ENCODE results near the gene LACTB. TPM values are rescaled to one million over a fixed set of nuclear protein-coding genes. Genes with fewer than 3 reads are reported as not detected.
A peak's percentile ranks its signal among the peaks of the same experiment; 100 is the strongest.

The LACTB gene, protein sequence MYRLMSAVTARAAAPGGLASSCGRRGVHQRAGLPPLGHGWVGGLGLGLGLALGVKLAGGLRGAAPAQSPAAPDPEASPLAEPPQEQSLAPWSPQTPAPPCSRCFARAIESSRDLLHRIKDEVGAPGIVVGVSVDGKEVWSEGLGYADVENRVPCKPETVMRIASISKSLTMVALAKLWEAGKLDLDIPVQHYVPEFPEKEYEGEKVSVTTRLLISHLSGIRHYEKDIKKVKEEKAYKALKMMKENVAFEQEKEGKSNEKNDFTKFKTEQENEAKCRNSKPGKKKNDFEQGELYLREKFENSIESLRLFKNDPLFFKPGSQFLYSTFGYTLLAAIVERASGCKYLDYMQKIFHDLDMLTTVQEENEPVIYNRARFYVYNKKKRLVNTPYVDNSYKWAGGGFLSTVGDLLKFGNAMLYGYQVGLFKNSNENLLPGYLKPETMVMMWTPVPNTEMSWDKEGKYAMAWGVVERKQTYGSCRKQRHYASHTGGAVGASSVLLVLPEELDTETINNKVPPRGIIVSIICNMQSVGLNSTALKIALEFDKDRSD
- polyA plus RNA-seq (2011; rRNA removed) = 31.6 and 51.1 TPM in 2 replicates
- polyA minus RNA-seq (2011; rRNA and poly(A)+ RNA removed) = 10.6 and 18.5 TPM in 2 replicates

DNA sequence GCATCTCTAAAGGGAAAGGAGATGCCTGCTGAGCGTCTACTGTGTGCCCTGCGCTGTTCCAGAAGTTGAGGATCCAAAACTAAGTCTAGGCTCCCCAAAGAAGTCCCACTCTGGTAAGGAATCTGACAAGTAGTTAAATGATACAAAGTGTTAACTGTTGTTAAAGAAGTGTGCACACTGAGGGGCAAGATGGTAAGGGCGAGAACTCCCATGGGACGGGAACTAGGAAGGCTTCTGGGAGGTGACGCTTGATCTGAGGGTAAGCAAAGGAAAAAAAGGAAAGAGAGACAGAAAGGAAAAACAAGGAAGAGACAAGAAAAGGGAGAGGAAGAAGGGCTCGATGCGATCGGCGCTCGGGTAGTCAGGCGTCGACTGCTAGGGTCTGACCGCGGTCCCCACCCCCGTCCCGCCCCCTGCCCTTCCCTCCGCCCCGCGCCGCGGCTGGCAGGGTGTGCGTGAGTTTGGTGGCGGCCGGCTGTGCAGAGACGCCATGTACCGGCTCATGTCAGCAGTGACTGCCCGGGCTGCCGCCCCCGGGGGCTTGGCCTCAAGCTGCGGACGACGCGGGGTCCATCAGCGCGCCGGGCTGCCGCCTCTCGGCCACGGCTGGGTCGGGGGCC is at the start of gene LACTB:
TSS of gene LACTB (plus strand) at position 480 of the 620 bp plus-strand sequence. CDS start at position 491, 11 bp downstream.
- Histone ChIP-seq H3K4me3 (ENCODE audit: low read depth, low read length) (peak within 1 kb of the TSS; percentile 79), H3K27ac (ENCODE audit: low read depth, low read length) (peak within 1 kb of the TSS; percentile 78), H3K27me3 (ENCODE audit: control insufficient read depth, insufficient read depth, low read length) (no peaks in the 10 kb centered on the region), H3K9me3 (ENCODE audit: control insufficient read depth, insufficient read depth, low read length) (peaks cover 6% of the 10 kb centered on the region; the same call in 1 of the 2 replicates)
- CTCF ChIA-PET = no interaction called here
- POLR2A ChIA-PET = interaction anchor here (0.6 kb wide), 1 partner anchor 146 kb away, joined by 6 read pairs; no protein-coding TSS in a partner anchor
- TF ChIP-seq CTCF (IDR thresholded peaks at IDR 0.05; ENCODE audit: low read depth, low read length) = no peak
- DNase-seq (ENCODE audit: low read depth, low spot score) = peak; percentile 64

- Histone ChIP-seq H3K27ac (ENCODE audit: low read depth, low read length) (peak overlapping the region; percentile 32), H3K4me3 (ENCODE audit: low read depth, low read length) (no peak overlapping the region), H3K27me3 (ENCODE audit: control insufficient read depth, insufficient read depth, low read length) (no peaks in the 10 kb centered on the region), H3K9me3 (ENCODE audit: control insufficient read depth, insufficient read depth, low read length) (no peaks in the 10 kb centered on the region)
- no peak for DNase-seq (ENCODE audit: low read depth, low spot score)
- ChIA-PET POLR2A (interaction anchor here (0.7 to 3.4 kb wide), 5 partner anchors 19 to 193 kb away, joined by 3 to 12 read pairs (median 3); partner anchors contain the start of gene RPS27L), CTCF (interaction anchor here (1.9 kb wide), 1 partner anchor 8 kb away, joined by 4 read pairs; no protein-coding TSS in a partner anchor)
- TF ChIP-seq CTCF (IDR thresholded peaks at IDR 0.05; ENCODE audit: low read depth, low read length) = no peak
Measured at GRCh38 chr15:63072023-63072650, 49.5 kb upstream of the LACTB start.

DNA sequence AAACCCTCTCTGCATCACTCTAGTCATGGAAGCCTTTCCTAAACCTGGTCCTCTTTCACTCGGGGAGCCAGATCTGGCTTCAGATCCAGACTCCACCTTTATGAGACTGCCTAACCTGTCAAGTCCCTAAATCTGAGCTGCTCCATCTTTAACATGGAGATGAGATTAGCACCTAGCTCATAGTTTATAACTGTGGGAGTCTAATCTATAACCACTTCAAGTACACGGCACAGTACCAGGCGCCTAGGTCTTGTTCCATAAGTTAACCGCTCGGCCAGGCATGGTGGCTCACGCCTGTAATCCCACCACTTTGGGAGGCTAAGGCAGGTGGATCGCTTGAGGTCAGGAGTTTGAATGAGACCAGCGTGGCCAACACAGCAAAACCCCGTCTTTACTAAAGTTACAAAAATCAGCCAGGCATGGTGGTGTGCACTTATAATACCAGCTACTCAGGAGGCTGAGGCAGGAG is 48.8 kb upstream of the LACTB start:
- DNase-seq (ENCODE audit: low read depth, low spot score) = no peak
- H3K27ac ChIP-seq (ENCODE audit: low read depth, low read length) = peak overlapping the region; percentile 32
- no peak for TF ChIP-seq CTCF (IDR thresholded peaks at IDR 0.05; ENCODE audit: low read depth, low read length)
- ChIA-PET CTCF (interaction anchor here (1.9 kb wide), 1 partner anchor 9 kb away, joined by 4 read pairs; no protein-coding TSS in a partner anchor), POLR2A (interaction anchor here (0.6 to 3.4 kb wide), 6 partner anchors 20 to 192 kb away, joined by 3 to 12 read pairs (median 4); partner anchors contain the start of gene RPS27L)
- no peaks in the 10 kb centered on the region for H3K27me3 ChIP-seq (ENCODE audit: control insufficient read depth, insufficient read depth, low read length)
- no peak overlapping the region for H3K4me3 ChIP-seq (ENCODE audit: low read depth, low read length)
- no peaks in the 10 kb centered on the region for H3K9me3 ChIP-seq (ENCODE audit: control insufficient read depth, insufficient read depth, low read length)

DNA sequence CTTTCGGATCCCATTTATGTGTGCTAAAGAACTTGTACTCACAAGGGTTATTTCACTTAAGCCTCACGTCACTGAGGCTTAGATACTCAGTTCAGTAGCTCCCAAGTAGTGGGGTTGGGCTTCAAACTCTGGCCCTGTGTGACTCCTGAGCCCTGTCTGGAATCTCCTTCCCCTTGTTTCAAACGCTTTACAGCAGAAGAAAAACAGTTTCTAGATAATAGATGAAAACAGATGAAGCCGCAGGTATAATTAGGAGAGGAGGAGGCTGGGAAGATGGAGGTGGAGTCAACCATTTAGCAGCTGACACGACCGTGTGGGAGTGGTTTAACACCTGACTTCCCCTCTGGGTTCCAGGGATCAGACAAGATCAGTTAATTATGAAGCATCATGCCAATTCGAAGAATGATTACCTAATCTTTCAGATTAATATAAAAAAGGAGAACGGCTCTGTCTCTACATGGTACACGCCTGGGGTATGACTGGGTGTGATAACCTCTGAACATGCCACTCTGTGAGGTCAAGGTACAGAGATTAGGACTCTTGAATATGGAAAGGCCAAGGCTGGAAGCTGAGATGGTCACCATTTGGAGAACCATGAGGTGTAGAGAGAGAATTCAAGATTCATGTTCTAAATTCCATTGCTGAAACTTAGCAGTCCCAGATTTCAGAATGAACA is 48.0 kb upstream of the LACTB start:
- CTCF ChIA-PET = interaction anchor here (0.7 to 1.9 kb wide), 2 partner anchors 10 to 13 kb away, joined by 3 to 4 read pairs; no protein-coding TSS in a partner anchor
- DNase-seq (ENCODE audit: low read depth, low spot score) = no peak
- TF ChIP-seq CTCF (IDR thresholded peaks at IDR 0.05; ENCODE audit: low read depth, low read length) = no peak

More for the DNA sequence above, 48.0 kb upstream of the LACTB start:
- no peaks in the 10 kb centered on the region for H3K9me3 ChIP-seq (ENCODE audit: control insufficient read depth, insufficient read depth, low read length)
- POLR2A ChIA-PET = interaction anchor here (0.6 to 3.4 kb wide), 9 partner anchors 8 to 228 kb away, joined by 3 to 12 read pairs (median 5); no protein-coding TSS in a partner anchor
- H3K4me3 ChIP-seq (ENCODE audit: low read depth, low read length) = no peak overlapping the region
- H3K27me3 ChIP-seq (ENCODE audit: control insufficient read depth, insufficient read depth, low read length) = no peaks in the 10 kb centered on the region
- H3K27ac ChIP-seq (ENCODE audit: low read depth, low read length) = peak overlapping the region; percentile 22

All from AG04450 (cell line).